Kidney (tissue), 14 donors: Measurements from ENCODE around the gene POFUT1. TPM values are rescaled to one million over a fixed set of nuclear protein-coding genes. Genes with fewer than 3 reads are reported as not detected.

Source experiments
- DNase-seq, 5 donors: peaks; one replicate each; pipeline ENCODE4 v3.0.0-alpha.2; 2013 to 2020
- FAIRE-seq: peaks from 2 replicates; lab custom pipeline; 2012; peaks lifted over from hg19 to GRCh38; lab: Jason Lieb, UNC
- H3K27ac ChIP-seq, 2 donors: one replicate each; pipeline ENCODE4 v1.7.0; 2013; ENCODE audit warnings: low read depth in 2 of 2, low read length in 2 of 2, inconsistent platforms in 1 of 2
- H3K27me3 ChIP-seq: one replicate; pipeline ENCODE4 v1.7.1; 2013; ENCODE audit warnings: low read length, inconsistent platforms; ENCODE audit not compliant: control insufficient read depth, insufficient read depth
- H3K36me3 ChIP-seq, 3 donors: one replicate each; pipeline versions ENCODE4 v1.7.0 to v1.7.1; 2013; ENCODE audit warnings: low read length in 3 of 3, control low read depth in 1 of 3, inconsistent platforms in 1 of 3; ENCODE audit not compliant: insufficient read depth in 3 of 3, control insufficient read depth in 2 of 3
- H3K4me1 ChIP-seq, 3 donors: one replicate each; pipeline versions ENCODE4 v1.7.0 to v1.7.1; 2013; ENCODE audit warnings: low read length in 3 of 3, inconsistent platforms in 1 of 3, low read depth in 1 of 3; ENCODE audit not compliant: control insufficient read depth in 2 of 3, insufficient read depth in 2 of 3
- H3K4me3 ChIP-seq, 3 donors: one replicate each; pipeline versions ENCODE4 v1.7.0 to v1.8.1; 2013; ENCODE audit warnings: low read length in 3 of 3, control low read depth in 1 of 3, inconsistent platforms in 1 of 3
- H3K9ac ChIP-seq, 3 donors: one replicate each; pipeline versions ENCODE4 v1.7.0 to v1.7.1; 2013; ENCODE audit warnings: low read length in 3 of 3, control low read depth in 1 of 3, inconsistent platforms in 1 of 3
- H3K9me3 ChIP-seq, 3 donors: one replicate each; pipeline versions ENCODE4 v1.7.0 to v1.7.1; 2013; ENCODE audit warnings: low read length in 3 of 3, control low read depth in 1 of 3, inconsistent platforms in 1 of 3; ENCODE audit not compliant: control insufficient read depth in 2 of 3, insufficient read depth in 1 of 3
- CTCF ChIP-seq: IDR thresholded peaks from 3 replicates; pipeline ENCODE4 v1.5.1; 2012; ENCODE audit warnings: mild to moderate bottlenecking, moderate library complexity, borderline replicate concordance; ENCODE audit not compliant: insufficient read depth; ENCODE audit errors: extremely low read depth
- intact Hi-C: fragments of 100-400 bp; cut with DNase I; formaldehyde crosslinking; loops from one replicate; pipeline ENCODE4 v1.11.1; 2022
- polyA plus RNA-seq: library from polyadenylated mRNA; stranded (reverse); fragments of 350-450 nt; fragmentation: Illumina TruSeq; extraction: RNeasy Lipid Tissue Mini Kit (QIAGEN cat#74804); gene quantifications from one replicate; pipeline ENCODE4 v1.2.3, GENCODE V29; 2014; ENCODE audit warnings: low read depth, low replicate concordance; ENCODE audit not compliant: insufficient read depth
- total RNA-seq: library from RNA; stranded (reverse); fragmentation: NEBNext Ultra II Directional; extraction: Animal tissue kit (Norgen Biotek cat#: 25700); gene quantifications from one replicate; pipeline ENCODE4 v1.2.1, GENCODE V29; 2021
- donor health status: control.
- donor health status: control.
- donor health status: control.
- donor health status: control.
- donor health status: control.
- donor health status: DM: yes; HTN: yes; CAD: no.
- donor health status: Normal renal cell carcinoma (clear cell type).

Gene POFUT1
- total and polyA plus RNA-seq, 2 donors from 2014 or later = 16.7 to 36.7 TPM

DNA sequence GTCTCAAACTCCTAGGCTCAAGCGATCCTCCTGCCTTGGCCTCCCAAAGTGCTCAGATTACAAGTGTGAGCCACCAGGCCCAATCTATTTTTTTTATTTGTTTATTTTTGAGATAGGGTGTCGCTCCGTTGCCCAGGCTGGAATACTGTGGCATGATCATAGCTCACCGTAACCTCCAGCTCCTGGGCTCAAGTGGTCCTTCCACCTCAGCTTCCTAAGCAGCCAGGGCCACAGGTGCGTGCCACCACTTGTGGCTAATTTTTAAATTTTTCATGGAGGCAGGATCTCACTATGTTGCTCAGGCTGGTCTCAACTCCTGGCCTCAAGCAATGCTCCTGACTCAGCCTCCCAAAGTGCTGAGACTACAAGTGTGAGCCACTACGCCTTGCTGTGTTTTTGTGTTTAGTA is 79.6 kb downstream of the POFUT1 start:
- FAIRE-seq = no peak

More for the DNA sequence above, 79.6 kb downstream of the POFUT1 start:
- DNase-seq = no peak
- peaks cover 0 to 40% (median 6%) of the 10 kb centered on the region in 3 donors for H3K4me1 ChIP-seq
- no peak overlapping the region for H3K9ac ChIP-seq
- no peak overlapping the region for H3K4me3 ChIP-seq
- intact Hi-C loops = no loop called here
- no peaks in the 10 kb centered on the region for H3K9me3 ChIP-seq
- no peaks in the 10 kb centered on the region for H3K27me3 ChIP-seq
- no peak for TF ChIP-seq CTCF
- H3K27ac ChIP-seq = peak overlapping the region in 1 of 2 donors; percentile 38
- no peaks in the 10 kb centered on the region for H3K36me3 ChIP-seq

Other genes with a start within 250 kb of the POFUT1 start
- gene XKR7, start 239.7 kb upstream of the POFUT1 start, total RNA-seq = 0.06 TPM
- not detected for gene XKR7, start 239.7 kb upstream of the POFUT1 start, polyA plus RNA-seq
- 13.8 TPM for gene CCM2L, start 197.4 kb upstream of the POFUT1 start, total RNA-seq
- 9.9 TPM for gene CCM2L, start 197.4 kb upstream of the POFUT1 start, polyA plus RNA-seq
- gene HCK, start 155.6 kb upstream of the POFUT1 start, total RNA-seq = 24.0 TPM
- gene HCK, start 155.6 kb upstream of the POFUT1 start, polyA plus RNA-seq = 3.9 TPM
- gene TM9SF4, start 98.2 kb upstream of the POFUT1 start, total RNA-seq = 52.0 TPM
- gene TM9SF4, start 98.2 kb upstream of the POFUT1 start, polyA plus RNA-seq = 26.3 TPM
- 9.2 TPM for gene PLAGL2, start 137 bp upstream of the POFUT1 start, total RNA-seq
- 3.8 TPM for gene PLAGL2, start 137 bp upstream of the POFUT1 start, polyA plus RNA-seq
- gene KIF3B, start 69.8 kb downstream of the POFUT1 start, total RNA-seq = 62.2 TPM
- 31.6 TPM for gene KIF3B, start 69.8 kb downstream of the POFUT1 start, polyA plus RNA-seq
- gene ASXL1, start 150.5 kb downstream of the POFUT1 start, total RNA-seq = 71.1 TPM
- gene ASXL1, start 150.5 kb downstream of the POFUT1 start, polyA plus RNA-seq = 16.2 TPM